HepG2 (cell line): ENCODE data around the gene SDCCAG8. TPM values are rescaled to one million over a fixed set of nuclear protein-coding genes. Genes with fewer than 3 reads are reported as not detected.

Experiments used
- ATAC-seq: fragments of 200-7000 bp; cut with Tn5 transposase; 3 replicates; pipeline ENCODE4 v1.9.1; 2020; ENCODE audit warnings: mild to moderate bottlenecking, moderate library complexity
- BruUV-seq: library from RNA; stranded (reverse); fragments of 400-500 nt; replicated peaks from 2 replicates; lab custom pipeline; 2021; lab: Mats Ljungman, UMichigan
- CTCF ChIA-PET: fragments of 300-600 bp; formaldehyde crosslinking; extraction: SDS; loops from one replicate; lab custom pipeline; 2021; ENCODE audit warnings: low total read pairs, inconsistent platforms, low intra/inter-chr PET ratio; lab: Yijun Ruan, JAX
- POLR2A ChIA-PET: fragments of 350-600 bp; sonication (Branson Sonifier 250); formaldehyde crosslinking; loops from one replicate; lab custom pipeline; 2020; ENCODE audit warnings: antibody characterized with exemption, inconsistent platforms; lab: Yijun Ruan, JAX
- DNase-seq: peaks from one replicate; pipeline ENCODE4 v3.0.0-alpha.2; 2015; ENCODE audit warnings: low spot score
- FAIRE-seq: peaks from 3 replicates; lab custom pipeline; 2011; peaks lifted over from hg19 to GRCh38; lab: Jason Lieb, UNC
- H2AFZ ChIP-seq: one replicate; pipeline ENCODE4 v1.6.1; 2011; ENCODE audit warnings: low read length, inconsistent platforms
- H3K27ac ChIP-seq: fragments of 300-600 bp; 3 replicates; pipeline ENCODE4 v1.8.0; 2011; ENCODE audit warnings: mixed run types, mild to moderate bottlenecking, mixed read lengths, low read length, inconsistent platforms; ENCODE audit not compliant: insufficient read depth; ENCODE audit errors: extremely low read length
- H3K27me3 ChIP-seq, 2 experiments: fragments of 200-600 bp in 1 of 2; 2 replicates in 1 of 2; 3 replicates in 1 of 2; pipeline versions ENCODE4 v1.6.0 to v1.8.0; 2011; ENCODE audit warnings: low read length in 2 of 2, mild to moderate bottlenecking in 2 of 2, moderate library complexity in 2 of 2, inconsistent platforms in 1 of 2; ENCODE audit not compliant: insufficient read depth in 2 of 2, control insufficient read depth in 1 of 2
- H3K36me3 ChIP-seq, 2 experiments: fragments of 200-600 bp in 1 of 2; replicated peaks in 1 of 2; 2 replicates in 1 of 2; 3 replicates in 1 of 2; pipeline versions ENCODE4 v1.5.1 to v1.8.0; 2011; ENCODE audit warnings: low read length in 2 of 2, inconsistent platforms in 1 of 2; ENCODE audit not compliant: insufficient read depth in 2 of 2, control insufficient read depth in 1 of 2
- H3K4me1 ChIP-seq: 2 replicates; pipeline ENCODE4 v1.5.1; 2012; ENCODE audit warnings: low read length, inconsistent platforms; ENCODE audit not compliant: insufficient read depth
- H3K4me2 ChIP-seq: 2 replicates; pipeline ENCODE4 v1.6.0; 2011; ENCODE audit warnings: low read depth, low read length, inconsistent platforms
- H3K4me3 ChIP-seq, 3 experiments: fragments of 200-600 bp in 1 of 3; sonication (generic), shearing (Covaris generic) in 1 of 3; replicated peaks in 1 of 3; 2 replicates each; pipeline ENCODE4 v1.5.1; 2011 to 2016; ENCODE audit warnings: low read length in 3 of 3, inconsistent platforms in 2 of 3, low read depth in 2 of 3, mild to moderate bottlenecking in 2 of 3, control low read depth in 1 of 3, mixed read lengths in 1 of 3; ENCODE audit not compliant: insufficient read depth in 1 of 3
- H3K79me2 ChIP-seq: one replicate; pipeline ENCODE4 v1.6.1; 2011; ENCODE audit warnings: low read length, inconsistent platforms; ENCODE audit not compliant: insufficient read depth
- H3K9ac ChIP-seq: 2 replicates; pipeline ENCODE4 v1.6.0; 2011; ENCODE audit warnings: mild to moderate bottlenecking, low read depth, low read length, inconsistent platforms; ENCODE audit not compliant: insufficient read depth
- H3K9me3 ChIP-seq: 2 replicates; pipeline ENCODE4 v1.5.1; 2012; ENCODE audit warnings: mild to moderate bottlenecking, low read length
- H4K20me1 ChIP-seq: 2 replicates; pipeline ENCODE4 v1.6.0; 2011; ENCODE audit warnings: inconsistent platforms, mild to moderate bottlenecking, low read length, moderate library complexity; ENCODE audit not compliant: insufficient read depth
- BRF2 ChIP-seq: sonication (generic); formaldehyde crosslinking; IDR thresholded peaks from 2 replicates; pipeline ENCODE4 v1.8.1; 2022; ENCODE audit warnings: mild to moderate bottlenecking, missing genetic modification reagents
- MTA3 ChIP-seq: sonication (generic); formaldehyde crosslinking; IDR thresholded peaks from 2 replicates; pipeline ENCODE4 v1.4.0; 2020; ENCODE audit warnings: missing genetic modification reagents
- NAIF1 ChIP-seq: sonication (generic); formaldehyde crosslinking; IDR thresholded peaks from 2 replicates; pipeline ENCODE4 v1.5.0; 2020; ENCODE audit warnings: mild to moderate bottlenecking, missing genetic modification reagents, borderline replicate concordance
- RBM39 ChIP-seq: fragments of 200-400 bp; formaldehyde crosslinking; IDR thresholded peaks from one replicate; pipeline ENCODE4 v1.6.1; 2018; ENCODE audit warnings: antibody characterized with exemption, mild to moderate bottlenecking, low read depth, low read length; ENCODE audit not compliant: poor library complexity, severe bottlenecking
- SCMH1 ChIP-seq: sonication (generic); formaldehyde crosslinking; IDR thresholded peaks from 2 replicates; pipeline ENCODE4 v1.9.0; 2021; ENCODE audit warnings: missing genetic modification reagents, mild to moderate bottlenecking, borderline replicate concordance
- SMARCC2 ChIP-seq: fragments of 450-650 bp; IDR thresholded peaks from 2 replicates; pipeline ENCODE4 v1.6.1; 2017; ENCODE audit warnings: antibody characterized with exemption, mild to moderate bottlenecking
- SYNCRIP ChIP-seq: fragments of 200-400 bp; formaldehyde crosslinking; IDR thresholded peaks from 2 replicates; pipeline ENCODE4 v1.6.1; 2018; ENCODE audit warnings: mild to moderate bottlenecking, low read depth, low read length; ENCODE audit not compliant: insufficient read depth
- ZNF292 ChIP-seq: sonication (generic); formaldehyde crosslinking; IDR thresholded peaks from 2 replicates; pipeline ENCODE4 v1.8.1; 2022; ENCODE audit warnings: mild to moderate bottlenecking, low read depth, missing genetic modification reagents, borderline replicate concordance
- ZNF30 ChIP-seq: sonication (generic); formaldehyde crosslinking; IDR thresholded peaks from 2 replicates; pipeline ENCODE4 v1.5.0; 2020; ENCODE audit warnings: mild to moderate bottlenecking, missing genetic modification reagents
- WGBS: methylation state at CpG from one replicate; pipeline ENCODE4 v1.1.6; 2017; ENCODE audit warnings: low lambda C conversion rate; 5-methylcytosine and 5-hydroxymethylcytosine counted together
- in situ Hi-C: cut with HindIII; loops from 2 replicates; pipeline ENCODE4 v1.10.0; 2017; ENCODE audit warnings: low pct_unique_long_range_greater_than_20kb; ENCODE audit not compliant: extremely low pct_ligation_motif_present
- intact Hi-C: fragments of 100-400 bp; cut with micrococcal nuclease; formaldehyde crosslinking; loops from one replicate; pipeline ENCODE4 v1.10.0; 2022; ENCODE audit not compliant: unreplicated experiment
- polyA plus RNA-seq, 8 experiments: library from polyadenylated mRNA; depleted of rRNA in 3 of 8; stranded (reverse) in 7 of 8; unstranded in 1 of 8; fragments of >200 nt; fragmentation: Illumina TruSeq in 4 of 8; extraction: Trizol in 4 of 8; gene quantifications; 2 replicates each; pipeline versions ENCODE4 v1.2.1 to v1.2.3, GENCODE V29; 2011 to 2016; ENCODE audit warnings: low read depth in 4 of 8, missing spikeins in 1 of 8, mixed read lengths in 1 of 8; ENCODE audit not compliant: insufficient read depth in 1 of 8
- total RNA-seq, 5 experiments: library from RNA; depleted of rRNA; stranded (reverse); fragments of >200 nt; fragmentation: Illumina TruSeq; extraction: Trizol; gene quantifications; 2 replicates each; pipeline ENCODE4 v1.2.3, GENCODE V29; 2016; ENCODE audit warnings: low read depth in 1 of 5

Gene SDCCAG8
- total and polyA plus RNA-seq, 2 of the 13 experiments (the other 11 are each of a cell fraction or from before 2014, with no cell fraction given), result 9.5 to 13.4 TPM

DNA sequence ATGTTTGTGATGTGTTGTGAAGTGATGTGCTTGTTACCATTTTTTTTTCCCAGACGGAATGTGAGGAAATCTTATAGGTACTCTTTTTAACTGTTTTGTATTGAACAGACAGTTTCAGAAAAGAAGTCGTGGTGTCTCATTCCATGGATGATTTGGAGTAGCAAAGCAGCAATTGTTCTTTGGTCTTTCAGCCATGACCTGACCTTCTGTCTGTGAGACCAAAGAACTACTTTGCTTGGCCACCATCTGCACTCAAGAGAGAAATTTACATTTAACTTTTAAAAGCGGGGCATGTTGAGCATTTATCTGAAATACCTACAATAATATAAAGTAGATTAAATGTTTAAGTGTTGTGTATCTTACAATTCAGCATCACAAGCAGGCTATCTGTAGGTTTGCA, 90.2 kb downstream of the SDCCAG8 start:
- in situ Hi-C loops (loop anchor here (10.0 to 25.0 kb wide), 2 partner anchors 399 to 884 kb away; no protein-coding TSS in a partner anchor), intact Hi-C loops (loop anchor here (10.0 kb wide), 1 partner anchor 159 kb away; no protein-coding TSS in a partner anchor)
- Histone ChIP-seq H3K9me3 (no peaks in the 10 kb centered on the region), H2AFZ (no peak overlapping the region)
- no peak for TF ChIP-seq NAIF1 (CRISPR knock-in tag)
- TF ChIP-seq RBM39, result no peak
- TF ChIP-seq BRF2, result no peak
- TF ChIP-seq ZNF292, result no peak
- no peak for TF ChIP-seq SYNCRIP
- no peak for TF ChIP-seq ZNF30 (CRISPR knock-in tag)
- TF ChIP-seq SMARCC2, result no peak
- no peak for TF ChIP-seq SCMH1
- TF ChIP-seq MTA3, result no peak
- TF ChIP-seq, all 625 proteins: peak for 0
- BruUV-seq, result no TSS peak
- 76% methylated on average over 3 of the region's 3 CpGs for WGBS
- no peak for DNase-seq
- ChIA-PET CTCF (no interaction called here), POLR2A (no interaction called here)
- no peak for ATAC-seq
- FAIRE-seq, result no peak
- no peak overlapping the region for H3K4me3 ChIP-seq
- H3K4me2 ChIP-seq, result no peak overlapping the region
- H3K27me3 ChIP-seq, result no peaks in the 10 kb centered on the region; a peak in 1 of 5 replicates
- no peaks in the 10 kb centered on the region for H4K20me1 ChIP-seq
- no peaks in the 10 kb centered on the region for H3K79me2 ChIP-seq
- no peaks in the 10 kb centered on the region for H3K4me1 ChIP-seq
- no peaks in the 10 kb centered on the region for H3K36me3 ChIP-seq
- H3K9ac ChIP-seq, result no peak overlapping the region
- no peak overlapping the region for H3K27ac ChIP-seq
